ENCODE results near the gene QRICH1.
A peak's percentile ranks its signal among the peaks of the same experiment; 100 is the strongest.

Gene QRICH1

GRCh38 chr3:49032646-49033304 is 61.1 kb downstream of the QRICH1 start:
- DNase-seq = no peak

GRCh38 chr3:49030321-49030720 is 63.5 kb downstream of the QRICH1 start:
- no peak for DNase-seq

GRCh38 chr3:49029563-49029884 is 64.3 kb downstream of the QRICH1 start:
- DNase-seq = no peak

GRCh38 chr3:49028673-49029562 is 65.0 kb downstream of the QRICH1 start, which contains the start of gene IMPDH2:
IMPDH2 (minus strand) TSS chr3:49029398; CDS start chr3:49029350, 48 bp downstream.
- DNase-seq = peak; percentile 91 to 99

GRCh38 chr3:49028298-49028672 is 65.6 kb downstream of the QRICH1 start:
- DNase-seq = no peak

GRCh38 chr3:49027634-49028033 is 66.2 kb downstream of the QRICH1 start:
- no peak for DNase-seq

- no peak for DNase-seq
Observed at GRCh38 chr3:49026536-49026935, 67.3 kb downstream of the QRICH1 start.

GRCh38 chr3:49025793-49026520 is 67.9 kb downstream of the QRICH1 start:
- DNase-seq = no peak

- no peak for DNase-seq
Observed at GRCh38 chr3:49025005-49025792, 68.7 kb downstream of the QRICH1 start.

GRCh38 chr3:49024449-49024848 is 69.4 kb downstream of the QRICH1 start:
- DNase-seq = no peak

GRCh38 chr3:49023775-49024174 is 70.1 kb downstream of the QRICH1 start:
- DNase-seq = no peak

GRCh38 chr3:49022688-49023171 is 71.1 kb downstream of the QRICH1 start:
- no peak for DNase-seq

- DNase-seq = peak; percentile 87 to 96
Observed at GRCh38 chr3:49021813-49022687, 71.8 kb downstream of the QRICH1 start, which contains the start of gene NDUFAF3. NDUFAF3 (plus strand) TSS chr3:49022121; CDS start chr3:49022145, 24 bp downstream.

GRCh38 chr3:49021213-49021812 is 72.6 kb downstream of the QRICH1 start:
- peak; percentile 96 to 100 for DNase-seq

- DNase-seq = peak; percentile 72 to 74
Observed at GRCh38 chr3:49020330-49021212, 73.3 kb downstream of the QRICH1 start.

GRCh38 chr3:49019941-49020329 is 73.9 kb downstream of the QRICH1 start:
- peak; percentile 86 to 92 for DNase-seq

- no peak for DNase-seq
Observed at GRCh38 chr3:49018707-49019006, 75.2 kb downstream of the QRICH1 start.

GRCh38 chr3:49017971-49018706 is 75.7 kb downstream of the QRICH1 start, which contains the start of gene DALRD3:
DALRD3 (minus strand) TSS chr3:49018580; CDS start chr3:49018564, 16 bp downstream.
- peak; percentile 40 to 44 for DNase-seq

Measured in inflammatory macrophage treated with lipopolysaccharide for 1 hour (primary cell).